Astrocyte of the cerebellum (primary cell): ENCODE measurements around the gene KIRREL1.

Experiments used
- DNase-seq: peaks from one replicate; pipeline ENCODE4 v3.0.0-alpha.2; 2011; ENCODE audit warnings: low read depth
- H3K4me3 ChIP-seq: 2 replicates; pipeline ENCODE4 v1.5.1; 2011; ENCODE audit warnings: mild to moderate bottlenecking, low read depth, low read length, moderate library complexity
- CTCF ChIP-seq: IDR thresholded peaks from 2 replicates; pipeline ENCODE4 v1.5.1; 2012; ENCODE audit warnings: low read length, low read depth, moderate library complexity, mild to moderate bottlenecking; ENCODE audit errors: missing control alignments
- in situ Hi-C: cut with HindIII; loops from 2 replicates; pipeline ENCODE4 v1.10.0; 2017; ENCODE audit warnings: low sequenced_read_pairs

KIRREL1 gene

GRCh38 chr1:158035976-158036583 lies 42.6 kb downstream of the KIRREL1 start:
- H3K4me3 ChIP-seq, result no peak overlapping the region
- in situ Hi-C loops, result no loop called here
- peak; percentile 67 for TF ChIP-seq CTCF
- peak; percentile 46 for DNase-seq

GRCh38 chr1:158037008-158037865 lies 43.8 kb downstream of the KIRREL1 start:
- no peak for TF ChIP-seq CTCF
- no peak overlapping the region for H3K4me3 ChIP-seq
- DNase-seq, result no peak
- in situ Hi-C loops, result no loop called here

GRCh38 chr1:158037866-158038359 lies 44.5 kb downstream of the KIRREL1 start:
- no peak overlapping the region for H3K4me3 ChIP-seq
- DNase-seq, result no peak
- no peak for TF ChIP-seq CTCF
- in situ Hi-C loops, result no loop called here

- H3K4me3 ChIP-seq, result no peak overlapping the region
- in situ Hi-C loops, result no loop called here
- TF ChIP-seq CTCF, result no peak
- no peak for DNase-seq
These were observed 45.3 kb downstream of the KIRREL1 start for GRCh38 chr1:158038793-158039192.

- DNase-seq, result no peak
- no peak for TF ChIP-seq CTCF
- no peak overlapping the region for H3K4me3 ChIP-seq
- in situ Hi-C loops, result no loop called here
These were observed 45.9 kb downstream of the KIRREL1 start for GRCh38 chr1:158039380-158039779.

GRCh38 chr1:158040323-158040722 lies 46.9 kb downstream of the KIRREL1 start:
- no peak for TF ChIP-seq CTCF
- H3K4me3 ChIP-seq, result no peak overlapping the region
- in situ Hi-C loops, result no loop called here
- no peak for DNase-seq
